Fibroblast of lung (primary cell): ENCODE data around the gene ECSCR.

Experiments used
- EZH2 ChIP-seq: IDR thresholded peaks from 2 replicates; pipeline ENCODE4 v1.5.1; 2012; ENCODE audit warnings: low read length, control low read depth, mild to moderate bottlenecking; ENCODE audit errors: missing control alignments
- TF ChIP-seq, protein P1 (sequence below), 2 donors: IDR thresholded peaks in 1 of 2; conservative IDR thresholded peaks in 1 of 2; 1 replicate in 1 of 2; 2 replicates in 1 of 2; pipeline ENCODE4 v1.5.1; 2011 to 2012; ENCODE audit warnings: low read length in 2 of 2, control low read depth in 1 of 2, inconsistent platforms in 1 of 2, low read depth in 1 of 2, mild to moderate bottlenecking in 1 of 2

DNA sequence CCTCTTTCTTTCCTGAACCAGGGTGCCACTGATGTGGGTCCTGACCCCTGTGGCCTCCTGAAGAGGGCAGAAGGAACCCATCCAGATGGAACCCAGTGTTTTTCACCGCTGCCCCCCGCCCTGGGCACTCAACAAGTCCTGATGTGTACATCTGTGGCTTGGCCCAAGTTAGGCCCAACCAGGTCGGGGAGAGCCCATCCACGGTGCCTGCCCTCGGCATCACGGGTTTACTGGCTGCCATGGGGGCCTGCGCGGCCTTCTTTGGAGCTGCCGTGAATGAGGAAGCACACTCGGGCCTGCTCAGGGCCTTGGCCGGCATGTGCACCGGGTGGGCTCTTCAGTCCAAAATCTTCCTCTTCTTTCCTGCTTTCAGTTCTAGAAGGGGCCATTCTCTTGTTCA, 5.8 kb downstream of the ECSCR start:
- TF ChIP-seq, protein P1, sequence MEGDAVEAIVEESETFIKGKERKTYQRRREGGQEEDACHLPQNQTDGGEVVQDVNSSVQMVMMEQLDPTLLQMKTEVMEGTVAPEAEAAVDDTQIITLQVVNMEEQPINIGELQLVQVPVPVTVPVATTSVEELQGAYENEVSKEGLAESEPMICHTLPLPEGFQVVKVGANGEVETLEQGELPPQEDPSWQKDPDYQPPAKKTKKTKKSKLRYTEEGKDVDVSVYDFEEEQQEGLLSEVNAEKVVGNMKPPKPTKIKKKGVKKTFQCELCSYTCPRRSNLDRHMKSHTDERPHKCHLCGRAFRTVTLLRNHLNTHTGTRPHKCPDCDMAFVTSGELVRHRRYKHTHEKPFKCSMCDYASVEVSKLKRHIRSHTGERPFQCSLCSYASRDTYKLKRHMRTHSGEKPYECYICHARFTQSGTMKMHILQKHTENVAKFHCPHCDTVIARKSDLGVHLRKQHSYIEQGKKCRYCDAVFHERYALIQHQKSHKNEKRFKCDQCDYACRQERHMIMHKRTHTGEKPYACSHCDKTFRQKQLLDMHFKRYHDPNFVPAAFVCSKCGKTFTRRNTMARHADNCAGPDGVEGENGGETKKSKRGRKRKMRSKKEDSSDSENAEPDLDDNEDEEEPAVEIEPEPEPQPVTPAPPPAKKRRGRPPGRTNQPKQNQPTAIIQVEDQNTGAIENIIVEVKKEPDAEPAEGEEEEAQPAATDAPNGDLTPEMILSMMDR (conservative IDR thresholded peaks at IDR 0.05 in 1 of 2, IDR thresholded peaks at IDR 0.05 in 1 of 2; ENCODE audit: low read depth in 1 of 2, low read length in 2 of 2), result no peak
- TF ChIP-seq EZH2, result no peak
